KMS-11 (cell line): Measurements from ENCODE around the gene FAM174C.

ENCODE experiments used
- H2AFZ ChIP-seq: fragments of 200-600 bp; sonication (generic); 2 replicates; pipeline ENCODE4 v1.6.1; 2016; ENCODE audit warnings: antibody characterized with exemption, mixed run types, low read depth
- H3K27ac ChIP-seq: fragments of 200-600 bp; sonication (generic); 2 replicates; pipeline ENCODE4 v1.6.1; 2016; ENCODE audit warnings: mild to moderate bottlenecking, mixed run types
- H3K27me3 ChIP-seq: fragments of 200-600 bp; sonication (generic); 2 replicates; pipeline ENCODE4 v1.6.1; 2017; ENCODE audit warnings: mild to moderate bottlenecking, low read depth, mixed run types, moderate library complexity; ENCODE audit not compliant: insufficient read depth
- H3K36me3 ChIP-seq: fragments of 200-600 bp; sonication (generic); 2 replicates; pipeline ENCODE4 v1.6.1; 2017; ENCODE audit warnings: mild to moderate bottlenecking, mixed run types; ENCODE audit not compliant: insufficient read depth
- H3K4me1 ChIP-seq: fragments of 200-600 bp; sonication (generic); 2 replicates; pipeline ENCODE4 v1.6.1; 2016; ENCODE audit warnings: mild to moderate bottlenecking, low read depth, mixed run types; ENCODE audit not compliant: poor library complexity, severe bottlenecking
- H3K4me2 ChIP-seq: fragments of 200-600 bp; sonication (generic); 2 replicates; pipeline ENCODE4 v1.7.0; 2016; ENCODE audit warnings: mild to moderate bottlenecking, mixed run types
- H3K4me3 ChIP-seq: fragments of 200-600 bp; sonication (generic); IDR thresholded peaks from 2 replicates; pipeline ENCODE4 v1.6.1; 2017; ENCODE audit warnings: low read depth, low read length, mixed read lengths; ENCODE audit not compliant: insufficient read depth
- H3K79me2 ChIP-seq: fragments of 200-600 bp; sonication (generic); 2 replicates; pipeline ENCODE4 v1.6.1; 2016; ENCODE audit warnings: low read depth, mixed run types; ENCODE audit not compliant: insufficient read depth
- H3K9ac ChIP-seq: fragments of 200-600 bp; sonication (generic); 2 replicates; pipeline ENCODE4 v1.6.1; 2016; ENCODE audit warnings: mild to moderate bottlenecking, mixed run types
- H4K20me1 ChIP-seq: fragments of 200-600 bp; sonication (generic); 2 replicates; pipeline ENCODE4 v1.6.1; 2016; ENCODE audit warnings: mild to moderate bottlenecking, mixed run types; ENCODE audit not compliant: insufficient read depth
- CTCF ChIP-seq: fragments of 200-600 bp; sonication (generic); conservative IDR thresholded peaks from 2 replicates; pipeline ENCODE4 v1.6.1; 2017; ENCODE audit warnings: low read depth, mild to moderate bottlenecking, antibody characterized with exemption, low read length, moderate library complexity, mixed read lengths

The FAM174C gene

GRCh38 chr19:1267477-1268225, 7.7 kb upstream of the FAM174C start:
- Histone ChIP-seq H2AFZ (no peak overlapping the region), H3K27ac (no peak overlapping the region), H4K20me1 (no peaks in the 10 kb centered on the region), H3K79me2 (peaks cover 31% of the 10 kb centered on the region), H3K27me3 (no peaks in the 10 kb centered on the region), H3K4me3 (no peak overlapping the region), H3K36me3 (0 out of 2 replicates have a peak, but pooled peaks cover 7% of the 10 kb centered on the region), H3K9ac (no peak overlapping the region), H3K4me1 (peaks cover 35% of the 10 kb centered on the region), H3K4me2 (peak overlapping the region; percentile 80)
- TF ChIP-seq CTCF = no peak

- no peak overlapping the region for H3K27ac ChIP-seq
- H3K27me3 ChIP-seq = no peaks in the 10 kb centered on the region
- peaks cover 35% of the 10 kb centered on the region for H3K4me1 ChIP-seq
- H4K20me1 ChIP-seq = no peaks in the 10 kb centered on the region
- TF ChIP-seq CTCF = no peak
- no peak overlapping the region for H3K4me3 ChIP-seq
- H3K9ac ChIP-seq = no peak overlapping the region
- H2AFZ ChIP-seq = peak overlapping the region; percentile 36; the same call in 1 of the 2 replicates
- H3K4me2 ChIP-seq = peak overlapping the region; percentile 72
- H3K36me3 ChIP-seq = peaks cover 14% of the 10 kb centered on the region; the same call in 1 of the 2 replicates
- H3K79me2 ChIP-seq = peaks cover 36% of the 10 kb centered on the region
These were observed 6.9 kb upstream of the FAM174C start for GRCh38 chr19:1268226-1269064.

GRCh38 chr19:1269065-1269477, 6.3 kb upstream of the FAM174C start, which contains the start of gene CIRBP:
Gene CIRBP, plus strand, starts transcription at chr19:1269332. Its CDS starts 1,602 bp downstream, at chr19:1270934.
- H3K4me3 ChIP-seq = peak within 1 kb of the TSS; percentile 50
- no peaks in the 10 kb centered on the region for H3K27me3 ChIP-seq
- H3K36me3 ChIP-seq = peaks cover 21% of the 10 kb centered on the region; the same call in 1 of the 2 replicates
- peak within 1 kb of the TSS; percentile 81 for H3K27ac ChIP-seq
- H3K4me1 ChIP-seq = peaks cover 35% of the 10 kb centered on the region
- peak within 1 kb of the TSS; percentile 36; the same call in 1 of the 2 replicates for H2AFZ ChIP-seq
- TF ChIP-seq CTCF = no peak
- peaks cover 36% of the 10 kb centered on the region for H3K79me2 ChIP-seq
- H3K9ac ChIP-seq = peak within 1 kb of the TSS; percentile 72
- peak within 1 kb of the TSS; percentile 95 for H3K4me2 ChIP-seq
- no peaks in the 10 kb centered on the region for H4K20me1 ChIP-seq

- peak overlapping the region; percentile 72 for H3K9ac ChIP-seq
- H3K4me1 ChIP-seq = peaks cover 35% of the 10 kb centered on the region
- peak overlapping the region; percentile 81 for H3K27ac ChIP-seq
- H3K4me3 ChIP-seq = peak overlapping the region; percentile 50
- H3K36me3 ChIP-seq = peaks cover 25% of the 10 kb centered on the region; the same call in 1 of the 2 replicates
- peak overlapping the region; percentile 95 for H3K4me2 ChIP-seq
- no peak overlapping the region for H2AFZ ChIP-seq
- H3K27me3 ChIP-seq = no peaks in the 10 kb centered on the region
- no peak for TF ChIP-seq CTCF
- H4K20me1 ChIP-seq = no peaks in the 10 kb centered on the region
- H3K79me2 ChIP-seq = peaks cover 36% of the 10 kb centered on the region
These were observed 5.7 kb upstream of the FAM174C start for GRCh38 chr19:1269478-1270212.
